ENCODE measurements around the gene C1QL2.

DNA sequence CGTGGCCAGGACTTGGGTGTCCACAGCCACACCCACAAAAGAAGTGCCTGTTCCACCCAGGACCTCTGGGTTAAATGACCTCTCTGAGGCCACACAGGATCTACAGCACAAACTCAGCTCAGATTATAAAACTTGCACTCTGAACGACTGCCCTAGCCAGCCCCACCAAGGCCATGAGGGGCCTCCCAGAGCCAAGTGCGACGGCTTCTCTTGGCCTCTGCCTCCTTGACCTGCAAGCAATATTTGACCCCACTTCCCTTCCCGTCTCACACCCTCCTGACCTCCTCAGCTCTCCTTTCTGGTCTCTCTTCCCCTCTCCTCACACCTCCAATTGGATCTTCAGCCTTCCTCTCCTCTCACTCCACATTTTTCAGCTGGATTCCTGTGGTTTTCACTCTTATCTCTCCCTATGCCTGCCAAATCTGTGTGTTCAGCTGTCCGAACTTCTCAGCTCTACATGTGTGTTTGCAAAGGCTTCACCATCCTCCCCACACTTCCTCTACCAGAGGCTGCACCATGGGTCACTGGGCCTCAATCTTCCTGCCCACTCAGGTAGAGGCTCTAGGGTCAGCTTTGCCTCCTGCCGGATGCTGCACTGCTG, 39.8 kb upstream of the C1QL2 start:
- TF ChIP-seq, protein P1, sequence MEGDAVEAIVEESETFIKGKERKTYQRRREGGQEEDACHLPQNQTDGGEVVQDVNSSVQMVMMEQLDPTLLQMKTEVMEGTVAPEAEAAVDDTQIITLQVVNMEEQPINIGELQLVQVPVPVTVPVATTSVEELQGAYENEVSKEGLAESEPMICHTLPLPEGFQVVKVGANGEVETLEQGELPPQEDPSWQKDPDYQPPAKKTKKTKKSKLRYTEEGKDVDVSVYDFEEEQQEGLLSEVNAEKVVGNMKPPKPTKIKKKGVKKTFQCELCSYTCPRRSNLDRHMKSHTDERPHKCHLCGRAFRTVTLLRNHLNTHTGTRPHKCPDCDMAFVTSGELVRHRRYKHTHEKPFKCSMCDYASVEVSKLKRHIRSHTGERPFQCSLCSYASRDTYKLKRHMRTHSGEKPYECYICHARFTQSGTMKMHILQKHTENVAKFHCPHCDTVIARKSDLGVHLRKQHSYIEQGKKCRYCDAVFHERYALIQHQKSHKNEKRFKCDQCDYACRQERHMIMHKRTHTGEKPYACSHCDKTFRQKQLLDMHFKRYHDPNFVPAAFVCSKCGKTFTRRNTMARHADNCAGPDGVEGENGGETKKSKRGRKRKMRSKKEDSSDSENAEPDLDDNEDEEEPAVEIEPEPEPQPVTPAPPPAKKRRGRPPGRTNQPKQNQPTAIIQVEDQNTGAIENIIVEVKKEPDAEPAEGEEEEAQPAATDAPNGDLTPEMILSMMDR (IDR thresholded peaks at IDR 0.05 in 8 of 11, conservative IDR thresholded peaks at IDR 0.05 in 3 of 11), result no peak
- TF ChIP-seq POLR2AphosphoS5 (IDR thresholded peaks at IDR 0.05), result no peak
- TF ChIP-seq POLR2A (IDR thresholded peaks at IDR 0.05), result no peak

Measured in spleen (tissue), 7 donors.